Natural killer cell (primary cell): ENCODE measurements around the gene KCNJ12. TPM values are rescaled to one million over a fixed set of nuclear protein-coding genes. Genes with fewer than 3 reads are reported as not detected.

Source experiments
- ATAC-seq, 3 donors: fragments of 150-1000 bp in 2 of 3; fragments of 200-7000 bp in 1 of 3; cut with Tn5 transposase; 1 replicate in 1 of 3; 2 replicates in 2 of 3; pipeline ENCODE4 v1.10.0; 2021; ENCODE audit warnings: mild to moderate bottlenecking in 2 of 3, moderate library complexity in 2 of 3
- DNase-seq, 2 donors: peaks; one replicate each; pipeline versions ENCODE4 v3.0.0 to v3.0.0-alpha.2; 2013 to 2021; ENCODE audit warnings: mixed read lengths in 1 of 2
- H3K27ac ChIP-seq: one replicate; pipeline ENCODE4 v1.5.1; 2013; ENCODE audit warnings: mild to moderate bottlenecking, low read length
- H3K27me3 ChIP-seq: one replicate; pipeline ENCODE4 v1.6.1; 2013; ENCODE audit warnings: low read length; ENCODE audit not compliant: control insufficient read depth, insufficient read depth
- H3K36me3 ChIP-seq: one replicate; pipeline ENCODE4 v1.6.1; 2013; ENCODE audit warnings: low read length; ENCODE audit not compliant: control insufficient read depth, insufficient read depth
- H3K4me1 ChIP-seq: one replicate; pipeline ENCODE4 v1.6.1; 2013; ENCODE audit warnings: low read length; ENCODE audit not compliant: control insufficient read depth, insufficient read depth
- H3K4me3 ChIP-seq: one replicate; pipeline ENCODE4 v1.5.1; 2013; ENCODE audit warnings: low read length
- H3K9me3 ChIP-seq: one replicate; pipeline ENCODE4 v1.6.1; 2013; ENCODE audit warnings: low read length; ENCODE audit not compliant: control insufficient read depth, insufficient read depth
- H3K27ac Mint-ChIP-seq, 2 donors: one replicate each; pipeline ENCODE4 v1.8.0; 2022; ENCODE audit warnings: mild to moderate bottlenecking in 2 of 2, mixed read lengths in 2 of 2, moderate library complexity in 1 of 2
- H3K27me3 Mint-ChIP-seq, 2 donors: one replicate each; pipeline ENCODE4 v1.8.0; 2022; ENCODE audit warnings: low read depth in 2 of 2, mixed read lengths in 2 of 2
- H3K36me3 Mint-ChIP-seq: one replicate; pipeline ENCODE4 v1.8.0; 2022; ENCODE audit warnings: mixed read lengths
- H3K4me1 Mint-ChIP-seq, 2 donors: one replicate each; pipeline ENCODE4 v1.8.0; 2022; ENCODE audit warnings: mixed read lengths in 2 of 2
- H3K4me3 Mint-ChIP-seq: one replicate; pipeline ENCODE4 v1.8.0; 2022; ENCODE audit warnings: mild to moderate bottlenecking, moderate library complexity, mixed read lengths
- H3K9me3 Mint-ChIP-seq, 2 donors: one replicate each; pipeline ENCODE4 v1.8.0; 2022; ENCODE audit warnings: mixed read lengths in 2 of 2
- WGBS: methylation state at CpG from one replicate; pipeline ENCODE4 v1.1.7; 2013; ENCODE audit warnings: missing lambda C conversion rate; ENCODE audit not compliant: insufficient coverage; 5-methylcytosine and 5-hydroxymethylcytosine counted together
- intact Hi-C: fragments of 100-400 bp; cut with micrococcal nuclease; formaldehyde crosslinking; loops from one replicate; pipeline ENCODE4 v1.14.2; 2022
- total RNA-seq, 4 donors: library from RNA; stranded (reverse); fragments of 120-200 nt in 1 of 4; gene quantifications; one replicate each; pipeline versions ENCODE4 v1.2.3 to v1.2.4, GENCODE V29; 2013 to 2022
- TF ChIP-seq, protein P1 (sequence below): fragments of 200-600 bp; IDR thresholded peaks from one replicate; pipeline ENCODE4 v1.8.0; 2022; ENCODE audit warnings: antibody characterized with exemption

The KCNJ12 gene
- total RNA-seq, 3 donors from 2014 or later (not counting 1 experiment from before 2014, with no cell fraction given) = 0.14 TPM; not detected in 2

DNA sequence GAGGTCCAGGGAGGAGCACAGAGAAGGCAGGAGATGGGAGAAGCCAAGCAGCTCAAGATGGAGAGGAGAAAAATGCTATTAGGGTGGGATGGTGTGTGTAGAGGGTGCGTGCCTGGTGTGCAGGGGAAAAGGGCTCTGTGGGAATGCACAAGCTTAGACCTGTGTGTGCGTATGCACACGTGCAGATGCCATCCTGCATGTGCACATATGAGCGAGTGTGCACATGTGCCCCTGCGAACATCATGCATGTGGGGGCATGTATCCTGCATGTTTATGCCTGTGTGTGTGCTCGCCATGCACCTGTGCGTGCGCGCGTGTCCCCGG, 438 bp upstream of the KCNJ12 start:
- WGBS = 68% methylated on average over 11 of the region's 11 CpGs
- H3K4me3 ChIP-seq = no peak overlapping the region
- TF ChIP-seq, protein P1, sequence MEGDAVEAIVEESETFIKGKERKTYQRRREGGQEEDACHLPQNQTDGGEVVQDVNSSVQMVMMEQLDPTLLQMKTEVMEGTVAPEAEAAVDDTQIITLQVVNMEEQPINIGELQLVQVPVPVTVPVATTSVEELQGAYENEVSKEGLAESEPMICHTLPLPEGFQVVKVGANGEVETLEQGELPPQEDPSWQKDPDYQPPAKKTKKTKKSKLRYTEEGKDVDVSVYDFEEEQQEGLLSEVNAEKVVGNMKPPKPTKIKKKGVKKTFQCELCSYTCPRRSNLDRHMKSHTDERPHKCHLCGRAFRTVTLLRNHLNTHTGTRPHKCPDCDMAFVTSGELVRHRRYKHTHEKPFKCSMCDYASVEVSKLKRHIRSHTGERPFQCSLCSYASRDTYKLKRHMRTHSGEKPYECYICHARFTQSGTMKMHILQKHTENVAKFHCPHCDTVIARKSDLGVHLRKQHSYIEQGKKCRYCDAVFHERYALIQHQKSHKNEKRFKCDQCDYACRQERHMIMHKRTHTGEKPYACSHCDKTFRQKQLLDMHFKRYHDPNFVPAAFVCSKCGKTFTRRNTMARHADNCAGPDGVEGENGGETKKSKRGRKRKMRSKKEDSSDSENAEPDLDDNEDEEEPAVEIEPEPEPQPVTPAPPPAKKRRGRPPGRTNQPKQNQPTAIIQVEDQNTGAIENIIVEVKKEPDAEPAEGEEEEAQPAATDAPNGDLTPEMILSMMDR = no peak

DNA sequence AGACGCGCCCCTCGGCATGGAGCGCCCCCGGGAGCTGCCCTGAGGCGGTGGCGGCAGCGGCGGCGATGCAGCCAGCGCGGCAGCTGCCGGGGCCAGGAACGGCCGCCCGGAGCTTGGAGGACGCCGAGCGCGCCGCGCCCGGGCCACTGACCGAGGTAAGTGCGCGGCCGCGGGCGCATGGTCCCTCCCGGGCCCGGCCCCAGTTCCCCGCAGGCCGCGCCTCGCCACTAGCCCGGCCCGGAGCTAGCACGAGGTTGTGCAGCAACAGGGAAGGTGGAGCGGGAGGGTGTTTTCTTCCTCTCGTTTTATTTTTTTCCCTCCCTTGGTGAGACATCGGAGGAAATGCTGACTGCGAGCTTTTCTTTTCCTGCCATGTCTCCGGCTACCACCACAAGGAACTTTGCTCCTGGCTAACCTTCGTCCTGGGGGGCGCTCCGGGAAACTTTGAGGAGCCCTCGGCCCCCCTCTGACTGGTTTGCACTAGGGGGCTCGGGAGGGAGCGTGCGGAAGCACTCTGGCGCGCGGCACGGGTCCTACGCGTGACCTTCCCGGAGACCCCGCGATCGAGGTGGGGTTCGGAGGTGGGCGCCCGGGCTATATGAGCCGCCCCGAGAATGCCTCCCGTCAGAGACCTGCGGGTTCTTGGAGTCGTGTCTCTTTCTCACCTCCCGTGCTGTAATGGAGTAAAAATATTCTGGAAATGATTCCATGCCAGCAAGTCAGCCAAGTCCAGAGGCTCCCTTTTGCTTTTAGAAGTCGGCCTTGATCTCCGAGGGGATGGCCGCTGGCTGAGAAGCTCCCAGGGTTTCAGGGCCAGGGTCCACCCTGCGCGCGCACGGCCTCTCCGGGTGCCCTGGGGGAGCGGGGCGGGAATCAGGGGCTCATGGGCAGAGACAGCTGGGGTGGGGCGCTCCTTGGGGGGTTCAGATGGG, 868 bp downstream of the KCNJ12 start:
- peak overlapping the region; percentile 35 for H3K4me3 Mint-ChIP-seq
- no peaks in the 10 kb centered on the region for H3K9me3 Mint-ChIP-seq
- intact Hi-C loops = no loop called here
- H3K36me3 Mint-ChIP-seq = no peaks in the 10 kb centered on the region
- Histone ChIP-seq H3K4me3 (no peak overlapping the region), H3K4me1 (peaks cover 35% of the 10 kb centered on the region), H3K27me3 (peaks cover 35% of the 10 kb centered on the region), H3K9me3 (no peaks in the 10 kb centered on the region), H3K27ac (no peak overlapping the region), H3K36me3 (no peaks in the 10 kb centered on the region)
- no peak overlapping the region for H3K27ac Mint-ChIP-seq
- 3% methylated on average over 80 of the region's 80 CpGs for WGBS
- no peak for ATAC-seq
- H3K4me1 Mint-ChIP-seq = peaks cover 0 to 13% of the 10 kb centered on the region in 2 donors
- peaks cover 8 to 12% of the 10 kb centered on the region in 2 donors for H3K27me3 Mint-ChIP-seq
- DNase-seq = no peak
- TF ChIP-seq, protein P1 = no peak

More for the DNA sequence above, 438 bp upstream of the KCNJ12 start:
- no peak for DNase-seq
- H3K27ac ChIP-seq = no peak overlapping the region
- H3K9me3 Mint-ChIP-seq = no peaks in the 10 kb centered on the region
- intact Hi-C loops = no loop called here
- peaks cover 0 to 13% of the 10 kb centered on the region in 2 donors for H3K4me1 Mint-ChIP-seq
- H3K9me3 ChIP-seq = no peaks in the 10 kb centered on the region
- H3K27me3 ChIP-seq = peaks cover 35% of the 10 kb centered on the region
- no peaks in the 10 kb centered on the region for H3K36me3 ChIP-seq
- H3K27me3 Mint-ChIP-seq = peaks cover 8 to 12% of the 10 kb centered on the region in 2 donors
- H3K36me3 Mint-ChIP-seq = no peaks in the 10 kb centered on the region
- peaks cover 35% of the 10 kb centered on the region for H3K4me1 ChIP-seq
- peak overlapping the region; percentile 28 for H3K4me3 Mint-ChIP-seq
- H3K27ac Mint-ChIP-seq = no peak overlapping the region
- no peak for ATAC-seq

DNA sequence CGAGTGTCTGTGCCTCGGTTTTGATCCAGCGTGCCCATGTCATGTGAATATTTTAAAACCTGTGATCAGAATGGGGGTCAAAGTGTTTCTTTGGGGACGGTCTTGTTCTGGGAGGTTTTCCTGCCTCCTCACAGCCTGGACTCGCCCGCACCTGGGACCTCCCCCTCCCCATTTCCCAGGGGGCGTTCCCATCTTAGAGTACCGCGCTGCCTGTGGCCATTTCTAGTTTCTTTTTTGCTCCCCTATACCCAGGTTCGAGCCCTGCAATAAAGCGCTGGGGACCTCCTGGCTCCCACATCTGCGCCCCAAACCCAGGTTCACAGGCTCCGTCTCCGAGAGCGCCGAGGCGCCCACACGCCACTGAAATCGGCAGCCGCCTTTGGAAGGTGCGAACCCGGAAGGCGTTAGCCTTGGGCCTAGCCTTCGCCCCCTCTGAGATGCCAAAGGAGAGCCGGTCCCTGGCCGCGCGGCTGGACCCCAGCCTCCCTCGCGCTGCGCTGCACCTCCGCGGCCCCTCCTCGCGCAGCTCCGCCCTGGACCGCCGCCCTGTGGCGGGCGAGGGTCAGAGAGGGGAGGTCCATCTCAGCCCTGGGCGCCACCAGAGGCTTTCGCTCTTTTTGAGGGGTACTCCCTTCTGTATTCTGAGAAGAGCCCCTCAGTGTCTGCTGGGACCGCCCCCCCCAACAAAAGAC, 1.7 kb downstream of the KCNJ12 start:
- intact Hi-C loops = no loop called here
- no peaks in the 10 kb centered on the region for H3K36me3 Mint-ChIP-seq

More for the DNA sequence above, 1.7 kb downstream of the KCNJ12 start:
- TF ChIP-seq, protein P1 = no peak
- no peak overlapping the region for H3K4me3 Mint-ChIP-seq
- peaks cover 32% of the 10 kb centered on the region for H3K4me1 ChIP-seq
- no peak overlapping the region for H3K27ac ChIP-seq
- peaks cover 8 to 12% of the 10 kb centered on the region in 2 donors for H3K27me3 Mint-ChIP-seq
- H3K27me3 ChIP-seq = peaks cover 35% of the 10 kb centered on the region
- no peaks in the 10 kb centered on the region for H3K36me3 ChIP-seq
- H3K27ac Mint-ChIP-seq = no peak overlapping the region
- WGBS = 5% methylated on average over 43 of the region's 43 CpGs
- peaks cover 0 to 9% of the 10 kb centered on the region in 2 donors for H3K4me1 Mint-ChIP-seq
- ATAC-seq (peak; percentile 21 to 62 (median 50)), DNase-seq (no peak)
- H3K9me3 ChIP-seq = no peaks in the 10 kb centered on the region
- H3K9me3 Mint-ChIP-seq = no peaks in the 10 kb centered on the region
- no peak overlapping the region for H3K4me3 ChIP-seq
